MM.1S (cell line): ENCODE measurements around the gene MBTPS1.
"Not testable (repeated sequence)": the region's sequence is repeated elsewhere in the genome, so short reads cannot be mapped to it uniquely, and the experiment has no call there.

ENCODE experiments used
- DNase-seq: peaks from one replicate; pipeline ENCODE4 v3.0.0-alpha.2; 2015
- H2AFZ ChIP-seq: fragments of 300-600 bp; sonication (generic); 2 replicates; pipeline ENCODE4 v1.6.0; 2016; ENCODE audit warnings: antibody characterized with exemption, low read length
- H3F3A ChIP-seq: fragments of 300-600 bp; sonication (generic); 2 replicates; pipeline ENCODE4 v1.6.1; 2016; ENCODE audit warnings: mild to moderate bottlenecking, antibody characterized with exemption, low read length, moderate library complexity, mixed read lengths; ENCODE audit not compliant: insufficient read depth
- H3K27ac ChIP-seq: fragments of 300-600 bp; sonication (generic); 2 replicates; pipeline ENCODE4 v1.5.1; 2016; ENCODE audit warnings: mild to moderate bottlenecking, low read length
- H3K27me3 ChIP-seq: fragments of 300-600 bp; sonication (generic); replicated peaks from 2 replicates; pipeline ENCODE4 v1.6.0; 2016; ENCODE audit warnings: low read length; ENCODE audit not compliant: insufficient read depth
- H3K36me3 ChIP-seq: fragments of 300-600 bp; sonication (generic); replicated peaks from 2 replicates; pipeline ENCODE4 v1.6.1; 2016; ENCODE audit warnings: mild to moderate bottlenecking, low read length, mixed read lengths; ENCODE audit not compliant: insufficient read depth
- H3K4me1 ChIP-seq: fragments of 300-600 bp; sonication (generic); 2 replicates; pipeline ENCODE4 v1.6.1; 2016; ENCODE audit warnings: low read length, mixed read lengths
- H3K4me2 ChIP-seq: fragments of 300-600 bp; sonication (generic); 2 replicates; pipeline ENCODE4 v1.6.0; 2016; ENCODE audit warnings: low read depth, low read length
- H3K4me3 ChIP-seq: fragments of 300-600 bp; sonication (generic); 2 replicates; pipeline ENCODE4 v1.5.1; 2016; ENCODE audit warnings: low read length, mixed read lengths
- H3K79me2 ChIP-seq: fragments of 300-600 bp; sonication (generic); 2 replicates; pipeline ENCODE4 v1.6.1; 2016; ENCODE audit warnings: mixed run types, low read length, mixed read lengths
- H3K9ac ChIP-seq: fragments of 300-600 bp; sonication (generic); 2 replicates; pipeline ENCODE4 v1.6.1; 2016; ENCODE audit warnings: low read length, mixed read lengths
- H3K9me2 ChIP-seq: fragments of 300-600 bp; sonication (generic); replicated peaks from 2 replicates; pipeline ENCODE4 v1.6.1; 2016; ENCODE audit warnings: mild to moderate bottlenecking, low read length, mixed read lengths; ENCODE audit not compliant: insufficient read depth
- H3K9me3 ChIP-seq: fragments of 300-600 bp; sonication (generic); replicated peaks from 2 replicates; pipeline ENCODE4 v1.6.1; 2016; ENCODE audit warnings: mild to moderate bottlenecking, low read length, mixed read lengths; ENCODE audit not compliant: insufficient read depth
- H4K20me1 ChIP-seq: fragments of 300-600 bp; sonication (generic); 2 replicates; pipeline ENCODE4 v1.6.1; 2016; ENCODE audit warnings: mild to moderate bottlenecking, low read length, moderate library complexity, mixed read lengths; ENCODE audit not compliant: insufficient read depth
- EZH2 ChIP-seq: fragments of 300-600 bp; sonication (generic); optimal IDR thresholded peaks from 2 replicates; pipeline ENCODE3; 2017; ENCODE audit warnings: low read depth, mild to moderate bottlenecking, antibody characterized with exemption, low read length, mixed read lengths
- EZH2phosphoT487 ChIP-seq: fragments of 300-600 bp; sonication (generic); IDR thresholded peaks from 2 replicates; pipeline ENCODE4 v1.6.1; 2018; ENCODE audit warnings: antibody characterized with exemption, low read length
- TF ChIP-seq, protein P1 (sequence below): fragments of 300-600 bp; sonication (generic); IDR thresholded peaks from 2 replicates; pipeline ENCODE4 v1.5.1; 2016; ENCODE audit warnings: antibody characterized with exemption, low read length, mixed read lengths

Gene MBTPS1

DNA sequence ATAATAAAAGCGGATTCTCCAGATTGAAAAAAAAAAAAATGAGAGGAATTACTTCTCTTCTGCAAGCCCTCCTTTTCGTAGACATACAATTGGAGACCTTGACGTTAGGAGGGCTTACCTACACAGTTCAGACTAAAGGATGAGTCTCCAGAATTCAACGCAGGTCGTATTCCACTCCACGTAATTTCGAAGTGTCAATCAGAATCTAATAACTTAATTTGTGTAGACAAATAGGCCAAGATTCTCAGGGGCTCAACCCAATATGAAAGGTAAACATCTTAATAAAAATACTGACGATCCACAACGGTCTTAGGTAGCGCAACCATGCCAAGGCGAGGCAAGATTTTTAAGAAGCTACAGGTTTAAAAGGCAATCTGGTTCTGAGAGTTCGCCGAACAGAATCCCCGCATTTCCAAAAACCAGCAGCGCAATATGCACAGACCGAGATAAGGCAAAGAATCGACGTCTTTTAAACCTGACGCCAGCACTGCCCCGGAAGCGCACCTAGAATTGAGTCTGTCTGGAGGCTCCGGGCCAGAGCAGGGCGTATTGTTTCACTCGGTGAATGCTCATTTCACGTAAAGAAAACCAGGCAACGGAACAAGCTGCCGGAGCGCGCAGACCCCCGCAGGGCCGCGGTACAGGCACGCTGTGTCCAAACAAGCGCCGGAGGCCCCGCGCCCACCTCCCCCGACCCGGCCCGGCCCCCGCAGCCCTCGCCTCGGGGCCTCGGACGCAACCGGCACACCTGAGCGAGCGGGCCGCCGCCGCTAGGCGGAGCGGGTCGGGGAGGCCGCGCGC is 623 bp downstream of the MBTPS1 start:
- Histone ChIP-seq H3K36me3 (no peaks in the 10 kb centered on the region), H4K20me1 (no peaks in the 10 kb centered on the region), H3F3A (peaks cover 7% of the 10 kb centered on the region), H3K9me2 (no peaks in the 10 kb centered on the region), H2AFZ (no peak overlapping the region), H3K9ac (peak overlapping the region; percentile 97), H3K4me1 (peaks cover under 1% of the 10 kb centered on the region), H3K4me2 (peak overlapping the region; percentile 74), H3K79me2 (peaks cover 34% of the 10 kb centered on the region), H3K4me3 (peak overlapping the region; percentile 81), H3K27me3 (no peaks in the 10 kb centered on the region), H3K9me3 (no peaks in the 10 kb centered on the region), H3K27ac (peak overlapping the region; percentile 94)
- no peak for TF ChIP-seq EZH2
- TF ChIP-seq EZH2phosphoT487 = no peak
- TF ChIP-seq, protein P1, sequence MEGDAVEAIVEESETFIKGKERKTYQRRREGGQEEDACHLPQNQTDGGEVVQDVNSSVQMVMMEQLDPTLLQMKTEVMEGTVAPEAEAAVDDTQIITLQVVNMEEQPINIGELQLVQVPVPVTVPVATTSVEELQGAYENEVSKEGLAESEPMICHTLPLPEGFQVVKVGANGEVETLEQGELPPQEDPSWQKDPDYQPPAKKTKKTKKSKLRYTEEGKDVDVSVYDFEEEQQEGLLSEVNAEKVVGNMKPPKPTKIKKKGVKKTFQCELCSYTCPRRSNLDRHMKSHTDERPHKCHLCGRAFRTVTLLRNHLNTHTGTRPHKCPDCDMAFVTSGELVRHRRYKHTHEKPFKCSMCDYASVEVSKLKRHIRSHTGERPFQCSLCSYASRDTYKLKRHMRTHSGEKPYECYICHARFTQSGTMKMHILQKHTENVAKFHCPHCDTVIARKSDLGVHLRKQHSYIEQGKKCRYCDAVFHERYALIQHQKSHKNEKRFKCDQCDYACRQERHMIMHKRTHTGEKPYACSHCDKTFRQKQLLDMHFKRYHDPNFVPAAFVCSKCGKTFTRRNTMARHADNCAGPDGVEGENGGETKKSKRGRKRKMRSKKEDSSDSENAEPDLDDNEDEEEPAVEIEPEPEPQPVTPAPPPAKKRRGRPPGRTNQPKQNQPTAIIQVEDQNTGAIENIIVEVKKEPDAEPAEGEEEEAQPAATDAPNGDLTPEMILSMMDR = no peak; the same call in 1 of the 2 replicates
- DNase-seq = peak; percentile 38

DNA sequence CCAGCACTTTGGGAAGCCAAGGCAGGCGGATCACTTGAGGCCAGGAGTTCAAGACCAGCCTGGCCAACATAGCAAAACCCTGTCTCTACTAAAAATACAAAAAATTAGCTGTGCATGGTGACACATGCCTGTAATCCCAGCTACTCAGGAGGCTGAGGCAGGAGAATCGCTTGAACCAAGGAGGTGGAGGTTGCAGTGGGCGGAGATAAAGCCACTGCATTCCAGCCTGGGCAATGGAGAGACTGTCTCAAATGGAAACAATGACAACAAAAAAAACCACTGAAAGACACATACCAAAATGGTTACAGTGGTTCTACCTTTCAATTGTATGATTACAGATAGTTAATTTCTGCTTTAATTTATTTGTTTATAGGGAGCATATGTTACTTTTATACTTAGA is 4.8 kb downstream of the MBTPS1 start:
- not testable (repeated sequence) for H3K9me3 ChIP-seq, H3K4me3 ChIP-seq, H4K20me1 ChIP-seq, H3K9me2 ChIP-seq, H3K36me3 ChIP-seq, H3K27me3 ChIP-seq, H2AFZ ChIP-seq
- peak; percentile 20 for DNase-seq
- peak overlapping the region; percentile 91 for H3K9ac ChIP-seq
- H3K79me2 ChIP-seq = peaks cover 62% of the 10 kb centered on the region
- H3F3A ChIP-seq = peaks cover 26% of the 10 kb centered on the region
- H3K4me2 ChIP-seq = peak overlapping the region; percentile 54; the same call in 1 of the 2 replicates
- peak overlapping the region; percentile 100 for H3K27ac ChIP-seq
- H3K4me1 ChIP-seq = peaks cover 24% of the 10 kb centered on the region

DNA sequence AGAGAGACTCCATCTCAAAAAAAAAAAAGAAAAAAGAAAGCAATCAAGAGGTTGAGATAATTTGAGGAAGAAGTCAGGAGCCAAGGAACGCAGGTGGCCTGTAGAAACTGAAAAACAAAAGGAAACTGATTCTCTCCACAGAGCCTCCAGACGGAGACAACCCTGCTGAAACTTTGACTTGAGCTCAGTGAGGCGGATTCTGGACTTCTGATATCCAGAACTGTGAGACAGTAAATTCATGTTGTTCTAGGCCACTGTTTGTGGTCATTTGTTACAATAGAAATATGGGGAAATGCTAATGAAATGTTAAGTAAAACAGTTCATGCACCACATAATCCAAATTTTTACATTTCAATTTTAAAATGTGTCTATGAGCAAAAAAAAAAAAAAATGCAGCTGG is 5.2 kb downstream of the MBTPS1 start:
- Histone ChIP-seq H3F3A (peaks cover 26% of the 10 kb centered on the region), H4K20me1 (no peaks in the 10 kb centered on the region), H3K79me2 (peaks cover 66% of the 10 kb centered on the region), H3K27me3 (no peaks in the 10 kb centered on the region), H3K4me2 (peak overlapping the region; percentile 54; the same call in 1 of the 2 replicates), H3K36me3 (no peaks in the 10 kb centered on the region), H3K9me2 (no peaks in the 10 kb centered on the region), H2AFZ (no peak overlapping the region), H3K4me3 (no peak overlapping the region), H3K9ac (peak overlapping the region; percentile 91), H3K9me3 (no peaks in the 10 kb centered on the region), H3K4me1 (peaks cover 24% of the 10 kb centered on the region), H3K27ac (peak overlapping the region; percentile 100)
- TF ChIP-seq EZH2phosphoT487 (no peak), EZH2 (no peak)
- peak; percentile 57 for DNase-seq

DNA sequence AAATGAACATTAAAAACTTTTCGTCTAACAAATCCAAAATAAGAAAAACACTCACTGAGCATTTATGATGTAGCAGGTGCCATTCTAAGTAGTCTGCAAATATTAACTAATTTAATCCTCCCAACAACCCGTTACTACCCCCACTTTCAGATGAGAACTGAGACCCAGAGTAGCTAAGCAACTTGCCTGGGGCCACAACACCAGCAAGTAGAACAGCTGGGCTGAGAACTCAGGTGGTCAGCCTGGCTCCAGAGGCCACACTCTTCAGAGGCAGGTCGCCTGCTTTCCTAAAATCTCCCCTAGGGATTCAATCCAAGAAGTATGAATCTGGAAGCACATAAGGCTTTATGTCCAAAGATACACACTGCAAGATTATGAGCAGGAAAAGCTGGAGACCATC is 6.2 kb downstream of the MBTPS1 start:
- no peaks in the 10 kb centered on the region for H4K20me1 ChIP-seq
- no peaks in the 10 kb centered on the region for H3K36me3 ChIP-seq
- H3K4me2 ChIP-seq = peak overlapping the region; percentile 54

More for the DNA sequence above, 6.2 kb downstream of the MBTPS1 start:
- peak overlapping the region; percentile 25; the same call in 1 of the 2 replicates for H3K4me3 ChIP-seq
- H3K9me2 ChIP-seq = no peaks in the 10 kb centered on the region
- no peaks in the 10 kb centered on the region for H3K9me3 ChIP-seq
- peak; percentile 33 for DNase-seq
- peaks cover 19% of the 10 kb centered on the region for H3F3A ChIP-seq
- no peaks in the 10 kb centered on the region for H3K27me3 ChIP-seq
- peak overlapping the region; percentile 100 for H3K27ac ChIP-seq
- H3K9ac ChIP-seq = peak overlapping the region; percentile 91
- TF ChIP-seq, protein P1 = no peak
- TF ChIP-seq EZH2 = no peak
- TF ChIP-seq EZH2phosphoT487 = no peak
- peaks cover 68% of the 10 kb centered on the region for H3K79me2 ChIP-seq
- H2AFZ ChIP-seq = no peak overlapping the region
- H3K4me1 ChIP-seq = peaks cover 24% of the 10 kb centered on the region
